Keratinocyte (primary cell): ENCODE data around the gene ZBTB17. TPM values are rescaled to one million over a fixed set of nuclear protein-coding genes. Genes with fewer than 3 reads are reported as not detected.

ENCODE experiments used
- DNase-seq: peaks from one replicate; pipeline ENCODE4 v3.0.0-alpha.2; 2011; ENCODE audit warnings: low read depth, missing footprints, low spot score
- FAIRE-seq: peaks from 2 replicates; lab custom pipeline; 2011; peaks lifted over from hg19 to GRCh38; lab: Jason Lieb, UNC
- H2AFZ ChIP-seq: 2 replicates; pipeline ENCODE4 v1.6.0; 2012; ENCODE audit warnings: low read length, control low read depth, inconsistent platforms; ENCODE audit not compliant: control insufficient read depth
- H3K27ac ChIP-seq: 2 replicates; pipeline ENCODE4 v1.5.1; 2011; ENCODE audit warnings: low read length; ENCODE audit not compliant: control insufficient read depth, insufficient read depth
- H3K27me3 ChIP-seq: 3 replicates; pipeline ENCODE4 v1.6.0; 2011; ENCODE audit warnings: low read length; ENCODE audit not compliant: control insufficient read depth, insufficient read depth; ENCODE audit errors: extremely low read depth
- H3K36me3 ChIP-seq, 2 experiments: 2 replicates in 1 of 2; 3 replicates in 1 of 2; pipeline ENCODE4 v1.5.1; 2011; ENCODE audit warnings: low read length in 2 of 2, mild to moderate bottlenecking in 1 of 2; ENCODE audit not compliant: control insufficient read depth in 2 of 2, insufficient read depth in 2 of 2; ENCODE audit errors: extremely low read depth in 1 of 2
- H3K4me1 ChIP-seq: 3 replicates; pipeline ENCODE4 v1.5.1; 2011; ENCODE audit warnings: low read length; ENCODE audit not compliant: control insufficient read depth, insufficient read depth; ENCODE audit errors: extremely low read depth
- H3K4me2 ChIP-seq: 3 replicates; pipeline ENCODE4 v1.6.0; 2011; ENCODE audit warnings: low read depth, low read length; ENCODE audit not compliant: control insufficient read depth, insufficient read depth; ENCODE audit errors: extremely low read depth
- H3K4me3 ChIP-seq, 3 experiments: fragments of 200-600 bp in 1 of 3; sonication (generic) in 1 of 3; 2 replicates in 2 of 3; 3 replicates in 1 of 3; pipeline ENCODE4 v1.5.1; 2011 to 2016; ENCODE audit warnings: low read length in 3 of 3, mild to moderate bottlenecking in 3 of 3, control low read depth in 2 of 3, inconsistent platforms in 1 of 3, low read depth in 1 of 3, mixed read lengths in 1 of 3, mixed run types in 1 of 3, moderate library complexity in 1 of 3; ENCODE audit not compliant: control insufficient read depth in 2 of 3, insufficient read depth in 2 of 3; ENCODE audit errors: extremely low read depth in 1 of 3
- H3K79me2 ChIP-seq: 2 replicates; pipeline ENCODE4 v1.6.0; 2012; ENCODE audit warnings: low read length; ENCODE audit not compliant: control insufficient read depth, insufficient read depth
- H3K9ac ChIP-seq: 3 replicates; pipeline ENCODE4 v1.6.0; 2011; ENCODE audit warnings: low read length; ENCODE audit not compliant: control insufficient read depth, insufficient read depth; ENCODE audit errors: extremely low read depth
- H3K9me1 ChIP-seq: 3 replicates; pipeline ENCODE4 v1.6.0; 2011; ENCODE audit warnings: low read length; ENCODE audit not compliant: control insufficient read depth, insufficient read depth; ENCODE audit errors: extremely low read depth
- H3K9me3 ChIP-seq: 2 replicates; pipeline ENCODE4 v1.5.1; 2012; ENCODE audit warnings: low read depth, low read length; ENCODE audit not compliant: control insufficient read depth
- H4K20me1 ChIP-seq: 3 replicates; pipeline ENCODE4 v1.6.0; 2011; ENCODE audit warnings: low read length; ENCODE audit not compliant: control insufficient read depth, insufficient read depth; ENCODE audit errors: extremely low read depth
- EZH2 ChIP-seq: IDR thresholded peaks from one replicate; pipeline ENCODE4 v1.6.1; 2012; ENCODE audit warnings: inconsistent platforms, mild to moderate bottlenecking, low read length, moderate library complexity
- dilution Hi-C: fragments of 300-500 bp; cut with MboI; formaldehyde crosslinking; loops from one replicate; pipeline ENCODE4 v1.7.0; 2020; ENCODE audit warnings: low sequenced_read_pairs; ENCODE audit not compliant: extremely low pct_ligation_motif_present
- polyA plus RNA-seq, 5 experiments: library from polyadenylated mRNA; depleted of rRNA in 3 of 5; stranded (reverse) in 3 of 5; stranded (forward) in 1 of 5; unstranded in 1 of 5; fragments of >200 nt; gene quantifications; 1 replicate in 1 of 5; 2 replicates in 3 of 5; 3 replicates in 1 of 5; pipeline versions ENCODE4 v1.2.1 to v1.2.3, GENCODE V29; 2011 to 2012; ENCODE audit warnings: missing spikeins in 2 of 5, low read depth in 1 of 5, low replicate concordance in 1 of 5
- TF ChIP-seq, protein P1 (sequence below), 3 experiments: IDR thresholded peaks in 1 of 3; conservative IDR thresholded peaks in 1 of 3; optimal IDR thresholded peaks in 1 of 3; 2 replicates in 2 of 3; 3 replicates in 1 of 3; pipeline versions ENCODE3 to v1.5.1; 2011; ENCODE audit warnings: low read length in 3 of 3, mild to moderate bottlenecking in 3 of 3, moderate library complexity in 2 of 3, control low read depth in 1 of 3, inconsistent platforms in 1 of 3; ENCODE audit not compliant: insufficient read depth in 2 of 3; ENCODE audit errors: extremely low read depth in 1 of 3

Gene ZBTB17
- polyA plus RNA-seq, 1 donor (not counting 4 experiments of a cell fraction or from before 2014, with no cell fraction given), result 18.4 TPM

- dilution Hi-C loops, result no loop called here
- Histone ChIP-seq H3K79me2 (peaks cover 15% of the 10 kb centered on the region), H3K36me3 (peaks cover 42 to 52% of the 10 kb centered on the region in 2 experiments), H3K4me1 (peaks cover 27% of the 10 kb centered on the region), H3K9me1 (no peaks in the 10 kb centered on the region), H3K9me3 (no peaks in the 10 kb centered on the region), H2AFZ (no peak overlapping the region), H3K27me3 (no peaks in the 10 kb centered on the region), H3K4me2 (no peak overlapping the region), H3K4me3 (no peak overlapping the region), H3K9ac (no peak overlapping the region), H3K27ac (no peak overlapping the region), H4K20me1 (no peaks in the 10 kb centered on the region)
- TF ChIP-seq, protein P1, sequence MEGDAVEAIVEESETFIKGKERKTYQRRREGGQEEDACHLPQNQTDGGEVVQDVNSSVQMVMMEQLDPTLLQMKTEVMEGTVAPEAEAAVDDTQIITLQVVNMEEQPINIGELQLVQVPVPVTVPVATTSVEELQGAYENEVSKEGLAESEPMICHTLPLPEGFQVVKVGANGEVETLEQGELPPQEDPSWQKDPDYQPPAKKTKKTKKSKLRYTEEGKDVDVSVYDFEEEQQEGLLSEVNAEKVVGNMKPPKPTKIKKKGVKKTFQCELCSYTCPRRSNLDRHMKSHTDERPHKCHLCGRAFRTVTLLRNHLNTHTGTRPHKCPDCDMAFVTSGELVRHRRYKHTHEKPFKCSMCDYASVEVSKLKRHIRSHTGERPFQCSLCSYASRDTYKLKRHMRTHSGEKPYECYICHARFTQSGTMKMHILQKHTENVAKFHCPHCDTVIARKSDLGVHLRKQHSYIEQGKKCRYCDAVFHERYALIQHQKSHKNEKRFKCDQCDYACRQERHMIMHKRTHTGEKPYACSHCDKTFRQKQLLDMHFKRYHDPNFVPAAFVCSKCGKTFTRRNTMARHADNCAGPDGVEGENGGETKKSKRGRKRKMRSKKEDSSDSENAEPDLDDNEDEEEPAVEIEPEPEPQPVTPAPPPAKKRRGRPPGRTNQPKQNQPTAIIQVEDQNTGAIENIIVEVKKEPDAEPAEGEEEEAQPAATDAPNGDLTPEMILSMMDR (optimal IDR thresholded peaks at IDR 0.05 in 1 of 3, IDR thresholded peaks at IDR 0.05 in 1 of 3, conservative IDR thresholded peaks at IDR 0.05 in 1 of 3; ENCODE audit: extremely low read depth in 1 of 3, insufficient read depth in 2 of 3, low read length in 3 of 3), result no peak
- no peak for TF ChIP-seq EZH2
- FAIRE-seq (no peak), DNase-seq (no peak)
Observed at GRCh38 chr1:15945011-15945831, 30.7 kb downstream of the ZBTB17 start.

GRCh38 chr1:15944308-15945010, 31.4 kb downstream of the ZBTB17 start:
- H3K27me3 ChIP-seq, result no peaks in the 10 kb centered on the region
- H3K79me2 ChIP-seq, result peaks cover 15% of the 10 kb centered on the region
- DNase-seq (no peak), FAIRE-seq (no peak)
- H2AFZ ChIP-seq, result no peak overlapping the region
- H3K9me3 ChIP-seq, result no peaks in the 10 kb centered on the region
- no peak overlapping the region for H3K4me2 ChIP-seq
- H3K9ac ChIP-seq, result no peak overlapping the region
- H3K36me3 ChIP-seq, result peaks cover 46 to 55% of the 10 kb centered on the region in 2 experiments
- dilution Hi-C loops, result no loop called here
- H4K20me1 ChIP-seq, result no peaks in the 10 kb centered on the region
- no peak for TF ChIP-seq EZH2
- TF ChIP-seq, protein P1 (optimal IDR thresholded peaks at IDR 0.05 in 1 of 3, IDR thresholded peaks at IDR 0.05 in 1 of 3, conservative IDR thresholded peaks at IDR 0.05 in 1 of 3; ENCODE audit: extremely low read depth in 1 of 3, insufficient read depth in 2 of 3, low read length in 3 of 3), result no peak
- no peaks in the 10 kb centered on the region for H3K9me1 ChIP-seq
- peaks cover 19% of the 10 kb centered on the region for H3K4me1 ChIP-seq
- H3K4me3 ChIP-seq, result no peak overlapping the region
- no peak overlapping the region for H3K27ac ChIP-seq
